K562 (cell line): ENCODE results near the gene AZGP1. TPM values are rescaled to one million over a fixed set of nuclear protein-coding genes. Genes with fewer than 3 reads are reported as not detected.
A peak's percentile ranks its signal among the peaks of the same experiment; 100 is the strongest.

Experiments
- ATAC-seq: fragments of 200-7000 bp; cut with Tn5 transposase; 3 replicates; pipeline ENCODE4 v1.9.1; 2020; ENCODE audit warnings: moderate library complexity
- BruUV-seq: library from RNA; stranded (reverse); fragments of 400-500 nt; replicated peaks from 2 replicates; lab custom pipeline; 2021; lab: Mats Ljungman, UMichigan
- CTCF ChIA-PET: fragments of 300-600 bp; formaldehyde crosslinking; extraction: SDS; loops from one replicate; lab custom pipeline; 2021; ENCODE audit warnings: low intra/inter-chr PET ratio; lab: Yijun Ruan, JAX
- POLR2A ChIA-PET: fragments of 300-600, 350-650 bp; sonication (Branson Sonifier 250); formaldehyde crosslinking; extraction: SDS; loops from one replicate; lab custom pipeline; 2021; ENCODE audit warnings: antibody characterized with exemption, inconsistent platforms; lab: Yijun Ruan, JAX
- DNase-seq, 4 experiments: peaks; one replicate each; pipeline versions ENCODE4 v3.0.0 to v3.0.0-alpha.2; 2011 to 2018; ENCODE audit warnings: low spot score in 3 of 4, mixed read lengths in 3 of 4; ENCODE audit errors: extremely low read depth in 1 of 4
- FAIRE-seq: peaks from 2 replicates; lab custom pipeline; 2011; peaks lifted over from hg19 to GRCh38; lab: Jason Lieb, UNC
- H2AFZ ChIP-seq: 2 replicates; pipeline ENCODE4 v1.6.0; 2011; ENCODE audit warnings: low read depth, low read length, control low read depth, inconsistent platforms
- H3K27ac ChIP-seq: fragments of 200-600 bp; 3 replicates; pipeline ENCODE4 v1.8.0; 2011; ENCODE audit warnings: low read depth, mild to moderate bottlenecking, control low read depth, inconsistent platforms, low read length, moderate library complexity, mixed read lengths; ENCODE audit errors: extremely low read depth
- H3K27me3 ChIP-seq, 2 experiments: fragments of 300-600 bp in 1 of 2; 2 replicates in 1 of 2; 3 replicates in 1 of 2; pipeline versions ENCODE4 v1.6.0 to v1.8.0; 2011; ENCODE audit warnings: inconsistent platforms in 2 of 2, low read length in 2 of 2, mild to moderate bottlenecking in 1 of 2, mixed read lengths in 1 of 2, moderate library complexity in 1 of 2; ENCODE audit not compliant: control insufficient read depth in 2 of 2, insufficient read depth in 2 of 2
- H3K36me3 ChIP-seq: fragments of 300-600 bp; 3 replicates; pipeline ENCODE4 v1.8.0; 2011; ENCODE audit warnings: mild to moderate bottlenecking, low read length, inconsistent platforms; ENCODE audit not compliant: control insufficient read depth, insufficient read depth
- H3K4me1 ChIP-seq, 2 experiments: fragments of 200-600 bp in 1 of 2; replicated peaks in 1 of 2; 2 replicates in 1 of 2; 3 replicates in 1 of 2; pipeline versions ENCODE4 v1.5.1 to v1.8.0; 2011; ENCODE audit warnings: inconsistent platforms in 2 of 2, low read length in 2 of 2, mild to moderate bottlenecking in 1 of 2, mixed read lengths in 1 of 2, moderate library complexity in 1 of 2; ENCODE audit not compliant: control insufficient read depth in 2 of 2, insufficient read depth in 2 of 2
- H3K4me2 ChIP-seq: 2 replicates; pipeline ENCODE4 v1.6.1; 2011; ENCODE audit warnings: low read length, control low read depth, inconsistent platforms, mixed read lengths; ENCODE audit not compliant: insufficient read depth
- H3K4me3 ChIP-seq: fragments of 200-600 bp; sonication (generic), shearing (Covaris generic); 2 replicates; pipeline ENCODE4 v1.5.1; 2016; ENCODE audit warnings: control low read depth, inconsistent platforms
- H3K79me2 ChIP-seq: fragments of 200-600 bp; 3 replicates; pipeline ENCODE4 v1.8.0; 2011; ENCODE audit warnings: low read length, inconsistent platforms; ENCODE audit not compliant: control insufficient read depth, insufficient read depth
- H3K9ac ChIP-seq, 2 experiments: 2 replicates each; pipeline versions ENCODE4 v1.6.0 to v1.6.1; 2011; ENCODE audit warnings: low read depth in 2 of 2, low read length in 2 of 2, control low read depth in 1 of 2, inconsistent platforms in 1 of 2, mild to moderate bottlenecking in 1 of 2, mixed read lengths in 1 of 2; ENCODE audit not compliant: insufficient read depth in 1 of 2
- H3K9me1 ChIP-seq: one replicate; pipeline ENCODE4 v1.6.0; 2011; ENCODE audit warnings: inconsistent platforms, mild to moderate bottlenecking, low read length, moderate library complexity; ENCODE audit not compliant: control insufficient read depth, insufficient read depth
- H3K9me3 ChIP-seq: replicated peaks from 2 replicates; pipeline ENCODE4 v1.5.1; 2011; ENCODE audit warnings: low read depth, low read length, inconsistent platforms; ENCODE audit not compliant: control insufficient read depth, insufficient read depth
- H4K20me1 ChIP-seq: replicated peaks from 2 replicates; pipeline ENCODE4 v1.6.1; 2011; ENCODE audit warnings: low read length, inconsistent platforms, mixed read lengths; ENCODE audit not compliant: control insufficient read depth, insufficient read depth
- ARID3A ChIP-seq: IDR thresholded peaks from 2 replicates; pipeline ENCODE4 v1.6.1; 2012; ENCODE audit warnings: low read depth, low read length, improper control_type of control experiment, borderline replicate concordance
- ATF1 ChIP-seq, 2 experiments: fragments of 450-650 bp in 1 of 2; IDR thresholded peaks; 2 replicates each; pipeline ENCODE4 v1.6.1; 2016; ENCODE audit warnings: missing compliant biosample characterization in 1 of 2, missing genetic modification characterization in 1 of 2
- ESRRA ChIP-seq: fragments of 450-650 bp; IDR thresholded peaks from 2 replicates; pipeline ENCODE4 v1.6.1; 2014; ENCODE audit warnings: low read depth, mild to moderate bottlenecking, moderate library complexity, borderline replicate concordance
- MYBL2 ChIP-seq, 2 experiments: fragments of 450-650 bp in 1 of 2; sonication (generic) in 1 of 2; formaldehyde crosslinking in 1 of 2; IDR thresholded peaks; 2 replicates each; pipeline versions ENCODE4 v1.6.1 to v1.8.1; 2017 to 2022; ENCODE audit warnings: borderline replicate concordance in 1 of 2, inconsistent platforms in 1 of 2, low read depth in 1 of 2, mild to moderate bottlenecking in 1 of 2, missing genetic modification reagents in 1 of 2, moderate library complexity in 1 of 2
- WGBS: fragments of 100-300 bp; shearing (Covaris generic); methylation state at CpG from one replicate; pipeline ENCODE4 v1.1.6; 2016; ENCODE audit warnings: low coverage, mixed read lengths; ENCODE audit not compliant: insufficient coverage; ENCODE audit errors: missing lambda C conversion rate; 5-methylcytosine and 5-hydroxymethylcytosine counted together
- in situ Hi-C: fragments of 300-500 bp; cut with MboI; formaldehyde crosslinking; loops from 4 replicates; pipeline ENCODE4 v1.15.0; 2018; ENCODE audit warnings: inconsistent platforms, mixed read lengths
- intact Hi-C: fragments of 100-400 bp; cut with micrococcal nuclease; formaldehyde crosslinking; loops from 2 replicates; pipeline ENCODE4 v1.14.2; 2022
- polyA plus RNA-seq, 8 experiments: library from polyadenylated mRNA; depleted of rRNA in 4 of 8; stranded (reverse) in 5 of 8; unstranded in 3 of 8; fragments of >200 nt; fragmentation: Nextera tagmentation in 2 of 8; fragmentation: Illumina TruSeq in 1 of 8; extraction: Ambion mirVana in 2 of 8; extraction: Trizol in 1 of 8; gene quantifications; 2 replicates each; pipeline versions ENCODE4 v1.2.1 to v1.2.3, GENCODE V29; 2011 to 2014; ENCODE audit warnings: inconsistent platforms in 1 of 8, missing spikeins in 1 of 8
- total RNA-seq, 7 experiments: library from RNA; depleted of rRNA in 6 of 7; stranded (reverse); fragments of >200 nt in 6 of 7; fragmentation: Illumina TruSeq in 2 of 7; extraction: Trizol in 2 of 7; gene quantifications; 2 replicates each; pipeline versions ENCODE4 v1.2.1 to v1.2.3, GENCODE V29; 2011 to 2021; ENCODE audit warnings: low replicate concordance in 1 of 7

AZGP1 gene
- total and polyA plus RNA-seq, 9 of the 15 experiments (the other 6 are each of a cell fraction or from before 2014, with no cell fraction given): 0.18 to 0.53 TPM; not detected in 7

- Histone ChIP-seq H4K20me1 (no peaks in the 10 kb centered on the region), H3K27ac (no peak overlapping the region), H3K4me3 (no peak overlapping the region), H2AFZ (peak overlapping the region; percentile 75; the same call in 1 of the 2 replicates), H3K36me3 (no peaks in the 10 kb centered on the region), H3K27me3 (peaks cover 6 to 22% of the 10 kb centered on the region in 2 experiments; a peak in 3 of 5 replicates), H3K4me1 (peaks cover 3 to 10% of the 10 kb centered on the region in 2 experiments; a peak in 4 of 5 replicates), H3K79me2 (no peaks in the 10 kb centered on the region), H3K9me3 (no peaks in the 10 kb centered on the region), H3K9me1 (no peaks in the 10 kb centered on the region), H3K4me2 (peak overlapping the region; percentile 68), H3K9ac (no peak overlapping the region; a peak in 1 of 4 replicates)
- intact Hi-C loops: loop anchor here (1.0 kb wide), 1 partner anchor 62 kb away; no protein-coding TSS in a partner anchor
- no peak for TF ChIP-seq MYBL2 (IDR thresholded peaks at IDR 0.05; ENCODE audit: low read depth)
- TF ChIP-seq MYBL2 (CRISPR knock-in tag; IDR thresholded peaks at IDR 0.05; ENCODE audit: borderline replicate concordance): no peak
- no peak for TF ChIP-seq ATF1 (CRISPR knock-in tag; IDR thresholded peaks at IDR 0.05)
- TF ChIP-seq ATF1 (tag; IDR thresholded peaks at IDR 0.05): 0 out of 2 replicates have a peak, but pooled peaks have one; percentile 2
- peak; percentile 56; the same call in 1 of the 2 replicates for TF ChIP-seq ARID3A
- 0 out of 2 replicates have a peak, but pooled peaks have one; percentile 1 for TF ChIP-seq ESRRA
- ChIA-PET POLR2A (interaction anchor here (0.5 to 1.3 kb wide), 6 partner anchors 8 to 38 kb away, joined by 3 to 5 read pairs (median 3); partner anchors contain the start of gene TRIM4), CTCF (interaction anchor here (0.7 to 0.8 kb wide), 2 partner anchors 16 to 20 kb away, joined by 3 to 4 read pairs; no protein-coding TSS in a partner anchor)
- BruUV-seq: no TSS peak
- ATAC-seq (no peak; the same call in 2 of the 3 replicates), DNase-seq (no peak), FAIRE-seq (no peak)
- in situ Hi-C loops: no loop called here
- WGBS: 0% methylated on average over 1 of the region's 2 CpGs
Observed at GRCh38 chr7:99929730-99930053, 46.1 kb downstream of the AZGP1 start.
